ENCODE data around the gene ZNF507. TPM values are rescaled to one million over a fixed set of nuclear protein-coding genes. Genes with fewer than 3 reads are reported as not detected.
"Not testable (repeated sequence)": the region's sequence is repeated elsewhere in the genome, so short reads cannot be mapped to it uniquely, and the experiment has no call there.

ZNF507 gene
- total RNA-seq, 1 donor from 2014 or later = 7.1 TPM

- no peak overlapping the region for H3K4me3 ChIP-seq (ENCODE audit: low read depth, low read length)
- no peaks in the 10 kb centered on the region for H3K27me3 ChIP-seq (ENCODE audit: control insufficient read depth, insufficient read depth, low read length)
- FAIRE-seq (no peak), DNase-seq (ENCODE audit: low read depth) (no peak)
- TF ChIP-seq, protein P1, sequence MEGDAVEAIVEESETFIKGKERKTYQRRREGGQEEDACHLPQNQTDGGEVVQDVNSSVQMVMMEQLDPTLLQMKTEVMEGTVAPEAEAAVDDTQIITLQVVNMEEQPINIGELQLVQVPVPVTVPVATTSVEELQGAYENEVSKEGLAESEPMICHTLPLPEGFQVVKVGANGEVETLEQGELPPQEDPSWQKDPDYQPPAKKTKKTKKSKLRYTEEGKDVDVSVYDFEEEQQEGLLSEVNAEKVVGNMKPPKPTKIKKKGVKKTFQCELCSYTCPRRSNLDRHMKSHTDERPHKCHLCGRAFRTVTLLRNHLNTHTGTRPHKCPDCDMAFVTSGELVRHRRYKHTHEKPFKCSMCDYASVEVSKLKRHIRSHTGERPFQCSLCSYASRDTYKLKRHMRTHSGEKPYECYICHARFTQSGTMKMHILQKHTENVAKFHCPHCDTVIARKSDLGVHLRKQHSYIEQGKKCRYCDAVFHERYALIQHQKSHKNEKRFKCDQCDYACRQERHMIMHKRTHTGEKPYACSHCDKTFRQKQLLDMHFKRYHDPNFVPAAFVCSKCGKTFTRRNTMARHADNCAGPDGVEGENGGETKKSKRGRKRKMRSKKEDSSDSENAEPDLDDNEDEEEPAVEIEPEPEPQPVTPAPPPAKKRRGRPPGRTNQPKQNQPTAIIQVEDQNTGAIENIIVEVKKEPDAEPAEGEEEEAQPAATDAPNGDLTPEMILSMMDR (IDR thresholded peaks at IDR 0.05; ENCODE audit: insufficient read depth, low read length, severe bottlenecking) = no peak
- peaks cover 8% of the 10 kb centered on the region for H3K36me3 ChIP-seq (ENCODE audit: control insufficient read depth, insufficient read depth, low read length)
Observed at GRCh38 chr19:32372726-32373517, 27.5 kb downstream of the ZNF507 start.

DNA sequence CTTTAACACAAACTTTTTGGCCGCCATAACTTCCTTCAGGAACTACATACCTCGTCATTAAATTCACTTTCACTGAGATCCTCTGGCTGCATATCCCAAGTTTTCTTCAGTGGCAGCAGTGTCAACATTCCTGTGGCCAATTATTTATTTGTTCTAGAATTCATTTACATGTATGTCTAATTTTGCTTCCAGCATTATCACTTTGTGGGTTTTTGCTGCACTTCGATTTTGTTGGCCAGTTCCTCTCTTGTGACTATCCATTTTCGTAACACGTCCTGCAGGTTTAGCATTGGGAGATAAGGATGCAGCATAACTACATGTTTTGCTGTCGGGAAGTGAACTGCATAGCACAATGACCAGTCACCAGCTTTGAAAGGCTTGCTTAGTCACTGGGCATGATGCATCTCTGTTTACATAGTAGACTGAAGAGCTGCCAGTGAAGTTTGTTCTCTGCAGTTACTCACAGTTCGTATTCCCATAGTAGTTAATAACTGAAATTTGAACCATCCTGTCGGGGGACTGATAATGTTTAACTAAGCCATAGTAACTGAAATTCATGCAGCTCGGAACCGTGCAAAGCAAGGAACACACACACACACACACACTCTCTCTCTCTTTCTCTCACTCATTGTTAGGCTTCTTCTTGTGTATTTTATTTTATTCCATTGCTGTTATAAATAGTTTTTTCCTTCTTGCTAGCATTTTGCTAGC lies 28.3 kb downstream of the ZNF507 start:
- FAIRE-seq (peak; percentile 86), DNase-seq (ENCODE audit: low read depth) (peak; percentile 100)
- Histone ChIP-seq H3K27me3 (ENCODE audit: control insufficient read depth, insufficient read depth, low read length) (no peaks in the 10 kb centered on the region), H3K36me3 (ENCODE audit: control insufficient read depth, insufficient read depth, low read length) (peaks cover 9% of the 10 kb centered on the region), H3K4me3 (ENCODE audit: low read depth, low read length) (no peak overlapping the region)
- TF ChIP-seq, protein P1 (IDR thresholded peaks at IDR 0.05; ENCODE audit: insufficient read depth, low read length, severe bottlenecking) = no peak

- not testable (repeated sequence) for H3K27me3 ChIP-seq (ENCODE audit: control insufficient read depth, insufficient read depth, low read length); H3K36me3 ChIP-seq (ENCODE audit: control insufficient read depth, insufficient read depth, low read length); H3K4me3 ChIP-seq (ENCODE audit: low read depth, low read length); DNase-seq (ENCODE audit: low read depth); FAIRE-seq
Observed at GRCh38 chr19:32374362-32374761, 29.0 kb downstream of the ZNF507 start.

GRCh38 chr19:32377088-32377487 lies 31.7 kb downstream of the ZNF507 start:
- H3K36me3 ChIP-seq (ENCODE audit: control insufficient read depth, insufficient read depth, low read length); DNase-seq (ENCODE audit: low read depth); H3K4me3 ChIP-seq (ENCODE audit: low read depth, low read length); FAIRE-seq; H3K27me3 ChIP-seq (ENCODE audit: control insufficient read depth, insufficient read depth, low read length): not testable (repeated sequence)
- TF ChIP-seq, protein P1 (IDR thresholded peaks at IDR 0.05; ENCODE audit: insufficient read depth, low read length, severe bottlenecking) = peak; percentile 32

- Histone ChIP-seq H3K27me3 (ENCODE audit: control insufficient read depth, insufficient read depth, low read length) (no peaks in the 10 kb centered on the region), H3K4me3 (ENCODE audit: low read depth, low read length) (no peak overlapping the region), H3K36me3 (ENCODE audit: control insufficient read depth, insufficient read depth, low read length) (peaks cover 9% of the 10 kb centered on the region)
- TF ChIP-seq, protein P1 (IDR thresholded peaks at IDR 0.05; ENCODE audit: insufficient read depth, low read length, severe bottlenecking) = no peak
- no peak for FAIRE-seq
- no peak for DNase-seq (ENCODE audit: low read depth)
Observed at GRCh38 chr19:32380269-32380668, 34.9 kb downstream of the ZNF507 start.

DNA sequence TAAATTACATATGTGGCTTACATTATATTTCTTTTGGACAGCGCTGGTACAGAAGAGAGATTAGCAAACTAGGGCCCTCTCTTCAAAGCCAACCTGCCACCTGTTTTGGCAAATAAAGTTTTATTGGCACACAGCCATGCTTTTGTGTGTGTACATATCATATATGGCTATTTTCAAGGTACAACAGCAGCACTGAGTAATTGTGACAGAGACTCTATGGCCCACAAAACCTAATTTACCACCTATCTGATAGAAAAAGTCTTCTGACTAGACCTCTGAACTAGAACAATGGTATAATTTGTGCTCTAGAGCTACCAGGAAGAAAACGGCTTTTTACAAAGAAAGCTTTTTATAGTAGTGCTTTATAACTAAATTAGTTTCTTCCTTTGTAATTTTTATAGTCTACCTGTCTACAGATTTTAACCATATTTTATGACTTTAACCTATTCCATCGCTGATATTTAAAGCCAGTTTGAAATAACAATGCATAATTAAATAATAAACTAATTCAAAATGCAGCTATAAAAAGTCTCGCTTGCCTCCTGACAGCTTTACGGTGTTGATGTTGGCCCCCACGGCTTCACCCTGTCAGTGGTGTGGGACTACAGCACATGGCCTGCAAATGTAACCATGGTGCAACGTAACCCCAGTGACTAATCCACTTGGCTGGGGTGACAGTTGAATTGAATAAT lies 42.4 kb downstream of the ZNF507 start:
- no peak for FAIRE-seq
- TF ChIP-seq, protein P1 (IDR thresholded peaks at IDR 0.05; ENCODE audit: insufficient read depth, low read length, severe bottlenecking) = no peak

More for the DNA sequence above, 42.4 kb downstream of the ZNF507 start:
- no peak for DNase-seq (ENCODE audit: low read depth)
- peaks cover 3% of the 10 kb centered on the region for H3K36me3 ChIP-seq (ENCODE audit: control insufficient read depth, insufficient read depth, low read length)
- H3K4me3 ChIP-seq (ENCODE audit: low read depth, low read length) = no peak overlapping the region
- no peaks in the 10 kb centered on the region for H3K27me3 ChIP-seq (ENCODE audit: control insufficient read depth, insufficient read depth, low read length)
